GM12892 (cell line): Measurements from ENCODE around the gene PRSS27.
A peak's percentile ranks its signal among the peaks of the same experiment; 100 is the strongest.
"Not testable (repeated sequence)": the region's sequence is repeated elsewhere in the genome, so short reads cannot be mapped to it uniquely, and the experiment has no call there.

Source experiments
- DNase-seq: peaks from one replicate; pipeline ENCODE4 v3.0.0; 2011; ENCODE audit not compliant: insufficient read length
- FAIRE-seq: peaks from 2 replicates; lab custom pipeline; 2011; peaks lifted over from hg19 to GRCh38; lab: Jason Lieb, UNC
- POLR2A ChIP-seq: IDR thresholded peaks from 2 replicates; pipeline ENCODE4 v1.6.1; 2011; ENCODE audit warnings: low read depth, low read length, control low read depth
- POLR2AphosphoS5 ChIP-seq: IDR thresholded peaks from 2 replicates; pipeline ENCODE4 v1.6.1; 2011; ENCODE audit warnings: low read depth, low read length, control low read depth
- TAF1 ChIP-seq: IDR thresholded peaks from 2 replicates; pipeline ENCODE4 v1.6.1; 2011; ENCODE audit warnings: low read depth, mild to moderate bottlenecking, control low read depth, low read length, borderline replicate concordance

Gene PRSS27

GRCh38 chr16:2682209-2683021 lies 37.6 kb downstream of the PRSS27 start, which contains the start of gene KCTD5:
Gene KCTD5 (plus strand): TSS chr16:2682523. CDS start chr16:2682549, 26 bp downstream.
- TF ChIP-seq TAF1 (peak; percentile 95), POLR2AphosphoS5 (peak; percentile 94), POLR2A (peak; percentile 95)
- FAIRE-seq (peak; percentile 74), DNase-seq (peak; percentile 96)

GRCh38 chr16:2680360-2680759 lies 39.7 kb downstream of the PRSS27 start:
- not testable (repeated sequence) for DNase-seq, FAIRE-seq

- not testable (repeated sequence) for FAIRE-seq, DNase-seq
Measured at GRCh38 chr16:2679902-2680301, 40.1 kb downstream of the PRSS27 start.

- not testable (repeated sequence) for FAIRE-seq, DNase-seq
Measured at GRCh38 chr16:2678206-2678965, 41.6 kb downstream of the PRSS27 start.

- not testable (repeated sequence) for DNase-seq, FAIRE-seq
Measured at GRCh38 chr16:2676937-2677336, 43.1 kb downstream of the PRSS27 start.

- DNase-seq (no peak), FAIRE-seq (no peak)
Measured at GRCh38 chr16:2675714-2676113, 44.3 kb downstream of the PRSS27 start.

GRCh38 chr16:2675021-2675420 lies 45.0 kb downstream of the PRSS27 start:
- TF ChIP-seq TAF1 = no peak
- TF ChIP-seq POLR2AphosphoS5 = no peak
- no peak for TF ChIP-seq POLR2A
- DNase-seq (no peak), FAIRE-seq (no peak)

More at GRCh38 chr16:2675714-2676113, 44.3 kb downstream of the PRSS27 start:
- TF ChIP-seq POLR2AphosphoS5 (no peak), POLR2A (no peak), TAF1 (no peak)

- TF ChIP-seq POLR2AphosphoS5 = no peak
- peak; percentile 71; the same call in 1 of the 2 replicates for TF ChIP-seq POLR2A
- FAIRE-seq (peak; percentile 83), DNase-seq (peak; percentile 93)
Measured at GRCh38 chr16:2673066-2673999, 46.7 kb downstream of the PRSS27 start.

GRCh38 chr16:2671741-2672140 lies 48.3 kb downstream of the PRSS27 start:
- DNase-seq (no peak), FAIRE-seq (no peak)
- TF ChIP-seq POLR2AphosphoS5 (no peak), TAF1 (no peak), POLR2A (no peak)

GRCh38 chr16:2671193-2671592 lies 48.8 kb downstream of the PRSS27 start:
- peak; percentile 73 for FAIRE-seq
- not testable (repeated sequence) for DNase-seq

GRCh38 chr16:2670017-2670416 lies 50.0 kb downstream of the PRSS27 start:
- not testable (repeated sequence) for FAIRE-seq, DNase-seq

- DNase-seq, FAIRE-seq: not testable (repeated sequence)
Measured at GRCh38 chr16:2669587-2669986, 50.4 kb downstream of the PRSS27 start.

GRCh38 chr16:2666671-2667070 lies 53.4 kb downstream of the PRSS27 start:
- not testable (repeated sequence) for FAIRE-seq

More at GRCh38 chr16:2666671-2667070, 53.4 kb downstream of the PRSS27 start:
- not testable (repeated sequence) for DNase-seq
